Measurements from ENCODE around the gene C3orf18. TPM values are rescaled to one million over a fixed set of nuclear protein-coding genes. Genes with fewer than 3 reads are reported as not detected.

C3orf18 gene
- 2.2 to 3.7 TPM (median 2.7 TPM) in 5 replicates for total RNA-seq (2022; extraction: Qiagen RNA extraction; ENCODE audit: low read depth)

DNA sequence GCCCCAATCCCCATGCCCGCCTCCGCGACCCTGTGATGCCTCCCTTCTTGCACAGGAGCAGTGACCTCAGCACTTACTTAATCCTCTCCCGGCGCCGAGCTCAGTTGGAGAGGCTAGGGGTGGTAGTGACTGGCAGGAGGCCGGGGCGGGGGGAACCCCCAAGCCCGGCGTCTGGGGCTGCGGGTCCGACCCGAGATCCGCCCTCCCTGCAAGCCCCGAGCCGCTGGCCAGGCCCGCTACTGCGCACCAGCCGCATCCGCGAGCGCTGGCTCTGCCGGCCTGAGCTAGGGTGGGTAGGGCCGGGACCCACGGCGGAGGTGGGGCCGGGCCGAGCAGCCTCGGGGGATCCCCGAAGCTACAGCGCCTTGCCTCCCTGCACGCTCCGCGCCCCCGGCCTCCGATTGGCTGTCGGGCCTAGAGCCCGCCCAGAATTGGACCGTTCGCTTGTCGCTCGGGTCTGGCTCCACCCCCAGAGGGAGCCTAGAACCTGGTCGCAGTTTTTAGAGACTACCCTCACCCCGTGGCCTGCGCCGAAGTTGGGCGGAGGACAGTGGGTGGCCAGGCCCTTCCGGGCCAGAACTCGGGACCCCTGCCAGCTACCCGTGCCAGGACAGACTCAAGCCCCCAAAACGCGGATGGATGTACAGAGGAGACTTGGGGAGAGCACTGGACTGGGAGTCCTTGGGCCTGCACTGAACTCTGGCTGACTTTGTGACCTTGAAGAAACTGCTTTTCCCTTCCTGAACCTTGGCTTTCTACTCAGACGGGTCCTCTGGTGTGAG lies at the start of gene C3orf18:
C3orf18 (minus strand) TSS at position 362 of the 782 bp plus-strand sequence. CDS start 2,048 bp downstream, outside the sequence.

DNA sequence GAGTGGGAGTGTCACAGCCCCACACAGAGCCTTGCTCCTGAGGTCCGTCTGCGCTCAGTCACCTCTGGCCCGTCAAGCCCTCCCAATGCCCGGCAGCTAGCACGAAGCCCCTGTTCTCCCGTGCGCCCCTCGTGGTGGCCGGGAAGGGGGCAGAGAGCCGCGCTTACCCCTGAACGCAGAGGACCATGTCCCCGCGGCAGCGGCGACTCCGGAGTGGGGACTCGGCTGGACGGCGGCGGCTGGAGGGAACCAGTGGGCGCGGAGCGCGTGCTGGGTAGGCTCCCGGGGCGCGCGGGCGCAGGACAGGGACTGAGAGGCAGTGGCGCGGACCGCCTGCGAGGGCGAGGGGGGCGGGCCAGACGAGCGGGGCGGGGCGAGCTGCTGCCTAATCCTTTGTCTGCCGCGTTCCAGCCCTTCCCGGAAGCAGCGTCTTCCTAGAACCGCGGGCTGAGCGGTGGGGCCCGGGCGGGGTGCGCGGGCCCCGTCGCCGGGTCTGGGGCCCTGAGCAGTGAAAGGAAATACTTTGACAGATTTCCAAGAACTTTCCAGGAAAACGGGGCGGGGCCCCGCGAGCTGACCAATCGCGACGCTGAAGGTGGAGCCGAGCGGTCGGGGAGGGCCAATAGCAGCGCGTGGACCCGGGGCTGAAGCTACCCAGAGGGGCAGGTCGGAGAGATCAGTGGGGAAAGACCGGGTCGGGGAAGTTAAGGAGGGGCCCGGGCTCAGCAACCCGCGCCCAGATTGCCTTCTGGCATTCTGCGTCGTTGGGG lies 44.1 kb upstream of the C3orf18 start, which contains the start of gene CISH:
CISH (minus strand) TSS at position 311 of the 770 bp plus-strand sequence; CDS start at position 187, 124 bp downstream.

DNA sequence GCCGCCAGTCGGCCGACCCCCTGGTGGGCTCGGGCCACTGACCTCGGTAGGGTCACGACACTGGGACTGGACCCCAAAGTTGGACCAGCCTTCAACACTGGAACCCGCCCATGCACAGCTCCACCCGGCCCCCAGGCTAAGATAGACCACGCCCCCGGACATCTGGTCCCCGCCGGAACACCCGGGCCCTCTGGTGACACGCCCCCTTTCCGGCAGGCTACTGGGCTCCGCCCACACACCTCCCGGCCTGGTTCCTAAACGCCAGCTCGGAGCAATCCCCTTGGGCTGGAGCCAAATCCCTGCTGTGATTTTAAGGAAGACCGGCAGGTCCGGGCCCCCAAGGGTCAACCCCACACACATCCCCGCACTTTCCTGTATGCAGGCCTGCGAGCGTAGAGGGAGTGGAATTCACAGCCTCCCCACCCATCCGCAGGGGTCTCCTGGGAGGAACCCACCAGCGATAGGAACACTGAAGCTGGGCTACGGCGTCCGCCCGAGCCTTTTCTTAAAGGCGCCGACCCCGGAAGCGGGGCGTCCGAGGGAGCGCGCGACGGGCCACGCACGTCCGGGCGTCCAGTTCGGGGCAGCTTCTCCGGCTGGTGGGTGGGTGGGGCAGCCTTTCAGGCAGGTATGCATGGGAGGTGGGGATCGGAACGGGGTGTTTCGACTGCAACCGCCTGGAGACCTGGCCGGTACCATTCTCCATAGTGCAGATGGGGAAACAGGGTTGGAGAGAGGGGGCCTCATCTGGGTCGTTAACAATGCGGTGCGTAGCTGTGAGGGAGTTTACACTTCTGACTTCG lies 1.6 kb upstream of the C3orf18 start, which contains the start of gene HEMK1:
HEMK1 (plus strand) TSS at position 576 of the 803 bp plus-strand sequence. CDS start 1,583 bp downstream, outside the sequence.

Other genes starting within 250 kb of the C3orf18 start
- 14.7 to 31.6 TPM (median 29.4 TPM) in 5 replicates for gene HYAL2, start 245.0 kb downstream of the C3orf18 start, total RNA-seq (2022; extraction: Qiagen RNA extraction; ENCODE audit: low read depth)
- 21.2 to 43.0 TPM (median 36.2 TPM) in 5 replicates for gene TUSC2, start 239.5 kb downstream of the C3orf18 start, total RNA-seq (2022; extraction: Qiagen RNA extraction; ENCODE audit: low read depth)
- gene RASSF1, start 226.9 kb downstream of the C3orf18 start, total RNA-seq (2022; extraction: Qiagen RNA extraction; ENCODE audit: low read depth) = 13.9 to 20.7 TPM (median 18.4 TPM) in 5 replicates
- 0.89 to 2.2 TPM (median 1.5 TPM) in 5 replicates for gene ZMYND10, start 222.0 kb downstream of the C3orf18 start, total RNA-seq (2022; extraction: Qiagen RNA extraction; ENCODE audit: low read depth)
- 9.3 to 14.5 TPM (median 13.8 TPM) in 5 replicates for gene NPRL2, start 217.0 kb downstream of the C3orf18 start, total RNA-seq (2022; extraction: Qiagen RNA extraction; ENCODE audit: low read depth)
- gene CYB561D2, start 216.9 kb downstream of the C3orf18 start, total RNA-seq (2022; extraction: Qiagen RNA extraction; ENCODE audit: low read depth) = 11.9 to 22.1 TPM (median 18.8 TPM) in 5 replicates
- 27.9 to 52.4 TPM (median 47.5 TPM) in 5 replicates for gene TMEM115, start 208.2 kb downstream of the C3orf18 start, total RNA-seq (2022; extraction: Qiagen RNA extraction; ENCODE audit: low read depth)
- 0.15 to 0.69 TPM (median 0.66 TPM) in 5 replicates for gene CACNA2D2, start 64.1 kb downstream of the C3orf18 start, total RNA-seq (2022; extraction: Qiagen RNA extraction; ENCODE audit: low read depth)
- gene HEMK1, start 1.8 kb upstream of the C3orf18 start, total RNA-seq (2022; extraction: Qiagen RNA extraction; ENCODE audit: low read depth) = 4.7 to 7.2 TPM (median 6.6 TPM) in 5 replicates
- 0.42 to 0.65 TPM (median 0.52 TPM) in 5 replicates for gene CISH, start 44.0 kb upstream of the C3orf18 start, total RNA-seq (2022; extraction: Qiagen RNA extraction; ENCODE audit: low read depth)
- 20.7 to 27.2 TPM (median 26.4 TPM) in 5 replicates for gene MAPKAPK3, start 49.4 kb upstream of the C3orf18 start, total RNA-seq (2022; extraction: Qiagen RNA extraction; ENCODE audit: low read depth)
- gene DOCK3, start 107.2 kb upstream of the C3orf18 start, total RNA-seq (2022; extraction: Qiagen RNA extraction; ENCODE audit: low read depth) = 0.35 to 0.46 TPM (median 0.39 TPM) in 5 replicates